ENCODE results near the gene TAF1B.
"Not testable (repeated sequence)": the region's sequence is repeated elsewhere in the genome, so short reads cannot be mapped to it uniquely, and the experiment has no call there.

TAF1B gene

DNA sequence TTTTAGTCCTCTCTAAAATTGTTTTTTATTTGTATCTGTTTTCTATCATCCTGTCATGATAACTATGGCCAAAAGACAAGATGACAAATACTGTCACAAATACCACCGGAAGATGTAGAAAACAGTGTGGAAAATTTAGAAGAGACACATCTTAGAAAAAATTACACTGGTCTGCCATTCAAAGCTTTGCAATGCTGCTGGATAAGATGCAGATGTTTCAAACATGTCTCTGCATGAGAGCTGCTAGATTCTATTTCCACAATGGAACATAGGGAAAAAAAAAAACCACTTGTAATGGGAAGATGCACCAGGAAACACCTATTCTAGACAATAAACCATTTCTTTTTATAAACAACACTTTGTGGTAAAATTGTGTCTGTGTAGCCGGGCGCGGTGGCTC is 5.8 kb upstream of the TAF1B start:
- peaks cover 3% of the 10 kb centered on the region for H3K4me1 Mint-ChIP-seq
- ATAC-seq: no peak
- no peaks in the 10 kb centered on the region for H3K36me3 Mint-ChIP-seq
- H3K27me3 Mint-ChIP-seq: peaks cover 3% of the 10 kb centered on the region
- no peak overlapping the region for H3K4me3 Mint-ChIP-seq
- no peak overlapping the region for H3K27ac Mint-ChIP-seq
- no peaks in the 10 kb centered on the region for H3K9me3 Mint-ChIP-seq

DNA sequence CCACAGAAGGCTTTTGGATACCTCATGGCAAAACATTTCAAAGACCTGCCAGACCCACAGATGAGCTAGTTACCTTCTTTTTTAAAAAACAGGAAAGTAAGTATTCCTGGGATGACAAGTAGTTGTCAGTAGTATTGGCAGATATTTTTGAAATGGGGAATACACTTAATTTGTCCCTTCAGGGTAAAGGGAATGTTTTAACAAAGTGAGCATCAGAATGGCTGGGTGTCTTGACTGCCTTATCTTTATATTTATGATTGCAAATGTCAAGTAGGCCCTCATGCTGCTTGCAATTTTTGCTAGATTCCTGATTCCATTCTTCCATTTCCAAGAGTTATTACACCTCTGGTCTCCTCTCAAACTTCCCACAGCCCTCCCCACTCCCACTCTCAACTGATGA is 4.9 kb upstream of the TAF1B start:
- H3K36me3 Mint-ChIP-seq: no peaks in the 10 kb centered on the region
- peaks cover 10% of the 10 kb centered on the region for H3K4me1 Mint-ChIP-seq
- H3K4me3 Mint-ChIP-seq: no peak overlapping the region
- H3K27me3 Mint-ChIP-seq: no peaks in the 10 kb centered on the region
- H3K9me3 Mint-ChIP-seq: no peaks in the 10 kb centered on the region
- no peak overlapping the region for H3K27ac Mint-ChIP-seq
- ATAC-seq: no peak

DNA sequence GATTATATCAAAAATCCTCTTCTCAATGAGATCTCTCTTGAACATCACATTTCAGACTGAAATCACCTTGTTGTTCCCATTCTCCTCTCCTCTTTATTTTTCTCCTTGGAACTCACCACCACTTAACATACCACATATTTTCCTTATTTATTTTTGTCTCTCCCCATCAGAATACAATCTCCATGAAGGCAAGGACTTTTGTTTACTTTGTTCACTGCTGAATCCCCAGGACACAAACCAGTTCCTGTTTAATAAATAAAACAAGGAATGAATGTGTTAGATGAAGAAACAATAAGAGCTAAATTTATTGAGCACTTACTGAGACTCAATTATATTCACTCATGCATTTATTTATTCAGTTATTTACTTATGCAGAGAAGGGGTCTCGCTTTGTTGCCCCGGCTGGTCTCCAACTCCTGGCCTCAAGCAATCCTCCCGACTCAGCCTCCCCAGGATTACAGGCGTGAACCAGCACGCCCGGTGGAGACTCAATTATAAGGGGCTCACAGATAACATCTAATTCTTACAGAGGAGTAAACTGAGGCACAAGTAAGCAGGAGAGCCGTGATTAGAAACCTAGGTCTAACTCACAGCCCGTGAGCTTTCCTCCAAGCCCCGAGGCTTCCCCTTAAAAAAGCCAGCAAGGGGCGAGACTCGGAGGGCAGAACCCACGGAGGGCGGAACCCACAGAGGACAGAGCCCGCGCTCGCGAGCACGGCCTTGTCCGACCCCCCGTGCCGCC is 616 bp upstream of the TAF1B start:
- no peak for ATAC-seq
- Mint-ChIP-seq H3K4me3 (peak overlapping the region; percentile 82), H3K36me3 (peaks cover 14% of the 10 kb centered on the region), H3K27ac (peak overlapping the region; percentile 91), H3K9me3 (no peaks in the 10 kb centered on the region), H3K27me3 (no peaks in the 10 kb centered on the region), H3K4me1 (peaks cover 37% of the 10 kb centered on the region)

DNA sequence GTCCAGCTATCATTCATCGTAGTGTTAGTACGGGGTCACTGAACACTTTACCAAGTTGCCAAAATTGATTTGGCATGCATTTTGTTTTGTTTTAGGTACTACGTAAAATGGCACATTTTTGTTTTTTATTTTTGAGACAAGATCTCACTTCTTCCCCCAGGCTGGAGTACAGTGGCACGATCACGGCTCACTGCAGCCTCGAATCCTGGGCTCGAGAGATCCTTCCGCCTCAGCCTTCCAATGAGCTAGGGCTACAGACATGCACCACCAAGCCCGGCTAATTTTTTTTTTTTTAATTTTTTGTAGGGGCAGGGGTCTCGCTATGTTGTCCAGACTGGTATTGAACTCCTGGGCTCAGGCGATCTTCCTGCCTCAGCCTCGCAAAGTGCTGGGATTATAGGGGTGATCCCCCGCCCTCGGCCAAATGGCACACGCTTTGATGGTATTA is 786 bp downstream of the TAF1B start:
- peaks cover 21% of the 10 kb centered on the region for H3K36me3 Mint-ChIP-seq
- H3K4me1 Mint-ChIP-seq: peaks cover 37% of the 10 kb centered on the region
- ATAC-seq: no peak
- H3K27me3 Mint-ChIP-seq: no peaks in the 10 kb centered on the region
- peak overlapping the region; percentile 91 for H3K27ac Mint-ChIP-seq
- H3K4me3 Mint-ChIP-seq: peak overlapping the region; percentile 82
- H3K9me3 Mint-ChIP-seq: no peaks in the 10 kb centered on the region

DNA sequence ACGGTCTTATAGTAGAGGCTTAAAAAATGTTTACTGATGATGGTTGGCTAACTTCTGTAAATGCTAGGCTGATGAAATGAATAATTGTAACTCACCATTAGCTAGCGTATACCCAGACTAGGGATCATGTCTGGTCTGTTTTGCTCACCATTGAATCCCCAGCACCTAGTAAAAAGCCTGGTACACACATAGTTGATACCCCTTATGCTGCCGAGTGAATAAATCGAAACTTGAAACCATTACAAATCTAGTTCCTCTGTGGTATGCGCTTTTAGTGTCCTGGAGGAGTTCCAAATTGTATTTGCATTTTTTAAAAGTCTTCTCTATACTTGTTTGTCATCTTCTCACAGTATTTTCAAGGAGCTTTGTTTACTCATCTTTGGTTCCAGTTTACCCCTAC is 1.3 kb downstream of the TAF1B start:
- ATAC-seq: no peak
- no peaks in the 10 kb centered on the region for H3K27me3 Mint-ChIP-seq
- H3K4me1 Mint-ChIP-seq: peaks cover 37% of the 10 kb centered on the region
- H3K4me3 Mint-ChIP-seq: peak overlapping the region; percentile 82
- no peaks in the 10 kb centered on the region for H3K9me3 Mint-ChIP-seq
- peaks cover 25% of the 10 kb centered on the region for H3K36me3 Mint-ChIP-seq
- peak overlapping the region; percentile 91 for H3K27ac Mint-ChIP-seq

DNA sequence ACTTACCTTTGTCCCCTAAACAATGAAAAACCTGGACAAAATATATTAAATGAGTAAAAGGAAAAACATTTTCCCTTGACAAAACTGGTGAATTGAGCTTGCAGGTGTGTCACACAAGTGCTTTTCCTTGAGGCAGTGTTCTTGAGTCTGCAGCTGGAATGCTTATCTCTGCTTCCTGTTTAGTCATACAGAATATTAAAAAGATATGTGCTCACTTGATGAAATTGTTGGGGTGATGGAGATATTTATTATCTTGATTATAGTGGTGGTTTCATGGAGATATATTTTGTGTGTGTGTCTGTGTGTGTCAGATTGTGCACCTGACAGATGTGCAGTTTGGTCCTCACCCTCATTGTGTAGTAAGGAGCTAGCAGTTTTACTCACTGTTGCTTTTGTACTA is 3.3 kb downstream of the TAF1B start:
- no peak overlapping the region for H3K4me3 Mint-ChIP-seq
- H3K9me3 Mint-ChIP-seq: no peaks in the 10 kb centered on the region
- no peak for ATAC-seq
- H3K4me1 Mint-ChIP-seq: peaks cover 37% of the 10 kb centered on the region
- no peaks in the 10 kb centered on the region for H3K27me3 Mint-ChIP-seq
- H3K27ac Mint-ChIP-seq: no peak overlapping the region
- H3K36me3 Mint-ChIP-seq: peaks cover 42% of the 10 kb centered on the region

DNA sequence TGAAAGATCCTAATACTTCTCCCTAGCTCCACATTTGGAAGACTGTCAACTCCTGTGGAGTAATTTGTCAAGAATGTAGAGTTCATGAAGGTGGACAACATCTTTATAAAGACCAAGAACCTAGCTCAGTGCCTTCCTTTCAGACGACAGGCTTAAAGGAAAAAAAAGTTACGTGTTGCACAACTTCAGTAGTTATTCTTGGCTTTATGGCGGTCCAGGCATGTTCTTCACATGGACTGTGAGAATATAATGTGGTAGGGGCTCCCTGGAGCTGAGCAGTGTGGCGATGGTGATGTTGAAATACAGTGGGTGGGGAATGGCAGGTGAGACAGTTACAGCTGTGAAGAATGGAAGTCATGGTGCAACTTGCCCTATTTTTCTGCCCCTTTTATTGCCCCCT is 3.9 kb downstream of the TAF1B start:
- Mint-ChIP-seq H3K36me3 (peaks cover 44% of the 10 kb centered on the region), H3K27me3 (no peaks in the 10 kb centered on the region), H3K27ac (no peak overlapping the region), H3K4me3 (no peak overlapping the region), H3K9me3 (no peaks in the 10 kb centered on the region), H3K4me1 (peaks cover 37% of the 10 kb centered on the region)
- ATAC-seq: no peak

DNA sequence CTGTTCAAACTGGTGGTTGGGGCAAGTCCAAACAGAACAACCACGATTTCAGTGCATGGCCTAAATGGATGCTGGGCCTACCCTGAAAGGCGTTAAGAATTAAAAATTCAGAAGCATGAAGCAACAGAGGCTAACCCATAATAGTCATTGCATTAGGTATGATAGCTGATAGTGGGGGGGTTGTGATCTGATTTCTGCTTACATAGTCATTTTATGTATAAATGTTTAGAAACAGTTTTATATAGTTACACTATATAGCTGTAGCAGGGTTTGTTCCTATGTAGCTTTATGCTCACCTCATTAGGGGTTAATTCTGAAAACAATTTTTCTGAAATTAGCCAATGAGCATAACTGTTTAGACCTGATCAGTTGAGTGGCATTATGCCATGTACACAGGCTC is 9.6 kb downstream of the TAF1B start:
- H3K27ac Mint-ChIP-seq: no peak overlapping the region
- peaks cover 76% of the 10 kb centered on the region for H3K36me3 Mint-ChIP-seq
- no peaks in the 10 kb centered on the region for H3K4me1 Mint-ChIP-seq
- no peak for ATAC-seq
- H3K4me3 Mint-ChIP-seq: no peak overlapping the region
- H3K9me3 Mint-ChIP-seq: peaks cover 5% of the 10 kb centered on the region
- no peaks in the 10 kb centered on the region for H3K27me3 Mint-ChIP-seq

DNA sequence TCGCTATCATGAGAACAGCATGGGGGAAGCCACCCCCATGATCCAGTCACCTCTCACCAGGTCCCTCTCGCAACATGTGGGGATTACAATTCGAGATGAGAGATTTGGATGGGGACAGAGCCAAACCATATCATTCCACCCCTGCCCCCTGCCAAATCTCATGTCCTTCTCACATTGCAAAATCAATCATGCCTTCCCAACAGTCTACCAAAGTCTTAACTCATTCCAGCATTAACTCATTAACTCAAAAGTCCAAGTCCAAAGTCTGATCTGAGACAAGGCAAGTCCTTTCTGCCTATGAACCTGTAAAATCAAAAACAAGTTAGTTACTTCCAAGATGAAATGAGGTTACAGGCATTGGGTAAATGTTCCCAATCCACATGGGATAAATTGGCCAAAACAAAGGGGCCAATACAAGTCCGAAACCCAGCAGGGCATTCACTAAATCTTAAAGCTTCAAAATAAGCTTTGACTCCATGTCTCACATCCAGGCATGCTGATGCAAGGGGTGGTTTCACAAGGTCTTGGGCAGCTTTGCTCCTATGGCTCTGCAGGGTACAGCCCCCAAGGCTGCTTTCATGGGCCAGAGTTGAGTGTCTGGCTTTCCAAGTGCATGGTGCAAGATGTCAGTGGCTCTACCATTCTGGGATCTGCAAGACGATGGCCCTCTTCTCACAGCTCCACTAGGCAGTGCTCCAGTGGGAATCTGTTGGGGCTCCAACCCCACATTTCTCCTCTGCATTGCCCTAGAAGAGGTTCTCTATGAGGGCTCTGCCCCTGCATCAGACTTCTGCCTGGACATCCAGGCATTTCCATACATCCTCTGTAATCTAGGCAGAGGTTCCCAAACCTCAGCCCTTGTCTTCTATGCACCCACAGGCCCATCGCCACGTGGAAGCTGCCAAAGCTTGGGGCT is 14.8 kb downstream of the TAF1B start:
- no peaks in the 10 kb centered on the region for H3K27me3 Mint-ChIP-seq
- no peaks in the 10 kb centered on the region for H3K4me1 Mint-ChIP-seq
- H3K4me3 Mint-ChIP-seq: no peak overlapping the region
- peaks cover 10% of the 10 kb centered on the region for H3K9me3 Mint-ChIP-seq
- H3K36me3 Mint-ChIP-seq: peaks cover 74% of the 10 kb centered on the region
- no peak overlapping the region for H3K27ac Mint-ChIP-seq
- no peak for ATAC-seq

DNA sequence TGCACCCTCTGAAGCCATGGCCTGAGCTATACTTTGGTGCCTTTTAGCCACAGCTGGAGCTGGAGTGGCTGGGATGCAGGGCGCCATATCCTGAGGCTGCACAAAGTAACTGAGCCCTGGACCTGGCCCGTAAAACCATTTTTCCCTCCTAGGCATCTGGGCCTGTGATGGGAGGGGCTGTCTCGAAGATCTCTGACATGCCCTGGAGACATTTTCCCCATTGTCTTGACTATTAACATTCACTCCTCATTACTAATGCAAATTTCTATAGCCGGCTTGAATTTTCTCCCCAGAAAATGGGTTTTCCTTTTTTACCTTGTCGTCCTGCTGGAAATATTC is 15.4 kb downstream of the TAF1B start:
- no peak for ATAC-seq
- peaks cover 70% of the 10 kb centered on the region for H3K36me3 Mint-ChIP-seq
- H3K9me3 Mint-ChIP-seq: peaks cover 12% of the 10 kb centered on the region

DNA sequence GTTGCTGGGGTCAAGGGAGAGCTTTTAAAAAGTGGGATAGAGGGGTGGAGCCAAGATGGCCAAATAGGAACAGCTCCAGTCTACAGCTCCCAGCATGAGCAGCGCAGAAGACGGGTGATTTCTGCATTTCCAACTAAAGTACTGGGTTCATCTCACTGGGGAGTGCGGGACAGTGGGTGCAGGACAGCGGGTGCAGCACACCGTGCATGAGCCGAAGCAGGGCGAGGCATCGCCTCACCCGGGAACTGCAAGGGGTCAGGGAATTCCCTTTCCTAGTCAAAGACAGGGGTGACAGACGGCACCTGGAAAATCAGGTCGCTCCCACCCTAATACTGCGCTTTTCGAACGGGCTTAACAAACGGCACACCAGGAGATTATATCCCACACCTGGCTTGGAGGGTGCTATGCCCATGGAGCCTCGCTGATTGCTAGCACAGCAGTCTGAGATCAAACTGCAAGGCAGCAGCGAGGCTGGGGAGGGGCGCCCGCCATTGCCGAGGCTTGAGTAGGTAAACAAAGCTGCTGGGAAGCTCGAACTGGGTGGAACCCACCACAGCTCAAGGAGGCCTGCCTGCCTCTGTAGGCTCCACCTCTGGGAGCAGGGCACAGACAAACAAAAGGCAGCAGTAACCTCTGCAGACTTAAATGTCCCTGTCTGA is 17.8 kb downstream of the TAF1B start:
- not testable (repeated sequence) for H3K4me3 Mint-ChIP-seq, H3K4me1 Mint-ChIP-seq, H3K27me3 Mint-ChIP-seq, ATAC-seq, H3K27ac Mint-ChIP-seq
- Mint-ChIP-seq H3K9me3 (peaks cover 16% of the 10 kb centered on the region), H3K36me3 (peaks cover 56% of the 10 kb centered on the region)

More for the DNA sequence above, 15.4 kb downstream of the TAF1B start:
- Mint-ChIP-seq H3K27me3 (no peaks in the 10 kb centered on the region), H3K4me1 (no peaks in the 10 kb centered on the region), H3K27ac (no peak overlapping the region), H3K4me3 (no peak overlapping the region)

DNA sequence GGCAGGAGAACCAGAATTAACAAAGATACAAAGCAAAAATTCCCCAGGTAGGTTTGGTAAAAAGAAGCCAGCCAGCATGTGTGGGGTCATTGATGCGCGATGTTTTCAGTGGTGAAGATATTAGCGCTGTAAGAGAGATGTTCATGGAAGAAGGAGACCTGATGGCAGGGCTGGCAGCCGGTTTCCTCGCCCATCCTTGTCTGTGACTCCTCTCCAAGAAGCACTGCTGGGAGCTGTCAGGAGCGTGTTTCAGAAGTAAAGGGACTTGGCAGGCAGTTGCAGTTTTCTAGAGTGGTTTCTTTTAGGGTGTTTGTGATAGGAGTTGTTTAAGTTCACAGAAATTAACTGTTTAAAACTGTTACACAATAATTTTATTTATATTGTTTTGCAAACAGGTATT is 24.6 kb downstream of the TAF1B start:
- H3K27ac Mint-ChIP-seq: no peak overlapping the region
- no peaks in the 10 kb centered on the region for H3K27me3 Mint-ChIP-seq
- ATAC-seq: no peak
- H3K4me1 Mint-ChIP-seq: no peaks in the 10 kb centered on the region
- peaks cover 5% of the 10 kb centered on the region for H3K9me3 Mint-ChIP-seq
- no peak overlapping the region for H3K4me3 Mint-ChIP-seq
- peaks cover 36% of the 10 kb centered on the region for H3K36me3 Mint-ChIP-seq

DNA sequence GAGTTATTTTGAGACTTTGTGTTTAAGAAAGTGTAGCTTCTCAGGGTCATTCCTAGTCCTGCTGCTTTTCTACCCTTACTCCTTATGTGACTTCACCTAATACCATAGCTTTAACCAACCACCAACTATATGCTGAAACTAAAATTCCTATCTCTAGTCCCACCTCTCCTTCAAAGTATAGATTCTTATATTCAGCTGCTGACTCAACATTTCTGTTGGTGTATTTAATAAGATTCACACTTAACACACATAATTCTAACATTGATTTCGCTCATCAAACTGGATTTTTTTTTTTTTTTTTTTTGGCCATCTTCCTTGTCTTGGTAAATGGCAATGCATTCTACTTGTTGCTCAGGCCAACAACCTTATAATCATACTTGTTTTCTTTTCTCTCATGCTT is 30.1 kb downstream of the TAF1B start:
- H3K27ac Mint-ChIP-seq: no peak overlapping the region
- H3K9me3 Mint-ChIP-seq: no peaks in the 10 kb centered on the region
- no peak overlapping the region for H3K4me3 Mint-ChIP-seq
- no peaks in the 10 kb centered on the region for H3K4me1 Mint-ChIP-seq
- ATAC-seq: no peak
- H3K36me3 Mint-ChIP-seq: peaks cover 61% of the 10 kb centered on the region
- H3K27me3 Mint-ChIP-seq: no peaks in the 10 kb centered on the region

DNA sequence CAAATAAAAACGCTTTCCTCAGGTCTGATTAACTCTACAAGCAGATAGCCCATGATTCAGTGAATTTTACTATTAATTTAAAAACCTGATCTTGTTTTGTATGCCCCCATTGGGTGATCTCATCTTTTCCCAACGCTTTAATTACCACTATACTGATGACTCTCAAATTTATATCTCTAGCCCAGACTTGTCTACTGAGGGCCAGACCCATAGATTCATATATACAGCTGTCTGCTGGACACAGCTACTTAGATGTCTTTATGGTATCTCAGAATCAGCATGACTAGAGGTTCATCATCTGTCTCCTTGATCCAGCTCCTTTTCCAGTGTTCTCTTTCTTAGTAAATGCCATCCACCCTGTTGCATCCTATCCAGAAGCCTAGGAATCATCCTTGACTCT is 33.8 kb downstream of the TAF1B start:
- Mint-ChIP-seq H3K36me3 (peaks cover 53% of the 10 kb centered on the region), H3K4me3 (no peak overlapping the region), H3K9me3 (no peaks in the 10 kb centered on the region), H3K27me3 (no peaks in the 10 kb centered on the region), H3K27ac (no peak overlapping the region), H3K4me1 (no peaks in the 10 kb centered on the region)
- ATAC-seq: no peak

DNA sequence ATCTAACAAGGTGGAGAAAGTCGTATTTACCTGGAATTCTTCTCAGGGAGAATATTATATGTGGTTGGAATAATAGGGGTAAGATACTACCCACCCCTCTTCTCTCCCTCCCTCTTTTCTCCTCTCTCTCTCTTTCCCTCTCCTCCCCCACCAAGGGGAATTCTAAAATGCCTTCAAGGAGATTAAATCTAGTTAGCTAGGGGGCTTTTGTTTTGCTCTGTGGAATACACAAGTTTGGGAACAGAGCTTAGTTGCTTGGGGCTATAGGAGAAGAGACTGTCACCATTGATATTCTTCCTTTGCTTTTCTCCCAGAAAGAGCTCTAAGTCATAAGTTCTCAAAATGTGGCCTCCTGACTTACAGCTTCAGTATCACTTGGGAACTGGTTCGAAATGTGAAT is 34.5 kb downstream of the TAF1B start:
- no peak for ATAC-seq
- H3K9me3 Mint-ChIP-seq: no peaks in the 10 kb centered on the region
- no peak overlapping the region for H3K4me3 Mint-ChIP-seq
- no peaks in the 10 kb centered on the region for H3K4me1 Mint-ChIP-seq
- peaks cover 52% of the 10 kb centered on the region for H3K36me3 Mint-ChIP-seq
- H3K27ac Mint-ChIP-seq: no peak overlapping the region
- H3K27me3 Mint-ChIP-seq: no peaks in the 10 kb centered on the region
